ENCODE measurements around the gene IL20.

GRCh38 chr1:206883160-206883559 lies 17.7 kb downstream of the IL20 start:
- TF ChIP-seq EZH2 (conservative IDR thresholded peaks at IDR 0.05; ENCODE audit: low read depth, low read length): no peak
- no peak for TF ChIP-seq ZNF512 (CRISPR knock-in tag; IDR thresholded peaks at IDR 0.05)
- no peak for TF ChIP-seq ZNF326 (CRISPR knock-in tag; IDR thresholded peaks at IDR 0.05; ENCODE audit: borderline replicate concordance)
- no peak for TF ChIP-seq ZZZ3 (CRISPR knock-in tag; IDR thresholded peaks at IDR 0.05; ENCODE audit: borderline replicate concordance)
- TF ChIP-seq ZNF460 (CRISPR knock-in tag; IDR thresholded peaks at IDR 0.05; ENCODE audit: borderline replicate concordance): no peak
- TF ChIP-seq ZNF430 (CRISPR knock-in tag; IDR thresholded peaks at IDR 0.05): no peak
